Karpas-422 (cell line): ENCODE data around the gene SEMA3G. TPM values are rescaled to one million over a fixed set of nuclear protein-coding genes. Genes with fewer than 3 reads are reported as not detected.

ENCODE experiments used
- DNase-seq: peaks from one replicate; pipeline ENCODE4 v3.0.0-alpha.2; 2015
- H2AFZ ChIP-seq: fragments of 200-600 bp; sonication (generic); 2 replicates; pipeline ENCODE4 v1.6.1; 2014; ENCODE audit warnings: antibody characterized with exemption, low read length, mixed read lengths
- H3K27ac ChIP-seq: fragments of 200-600 bp; sonication (generic); 2 replicates; pipeline ENCODE4 v1.5.1; 2014; ENCODE audit warnings: mild to moderate bottlenecking, low read length, moderate library complexity
- H3K27me3 ChIP-seq: fragments of 200-600 bp; sonication (generic); 2 replicates; pipeline ENCODE4 v1.6.1; 2014; ENCODE audit warnings: low read length, mixed read lengths
- H3K36me3 ChIP-seq: fragments of 200-600 bp; sonication (generic); 2 replicates; pipeline ENCODE4 v1.6.1; 2014; ENCODE audit warnings: low read length, mixed read lengths; ENCODE audit not compliant: insufficient read depth
- H3K4me1 ChIP-seq: fragments of 200-600 bp; sonication (generic); 2 replicates; pipeline ENCODE4 v1.6.1; 2014; ENCODE audit warnings: mild to moderate bottlenecking, low read length, mixed read lengths
- H3K4me2 ChIP-seq: fragments of 200-600 bp; sonication (generic); 2 replicates; pipeline ENCODE4 v1.6.1; 2014; ENCODE audit warnings: low read length, low read depth, mild to moderate bottlenecking; ENCODE audit not compliant: poor library complexity, severe bottlenecking
- H3K4me3 ChIP-seq: fragments of 200-600 bp; sonication (generic); 2 replicates; pipeline ENCODE4 v1.5.1; 2014; ENCODE audit warnings: mild to moderate bottlenecking, antibody characterized with exemption, low read length, mixed read lengths
- H3K79me2 ChIP-seq: fragments of 200-600 bp; sonication (generic); 2 replicates; pipeline ENCODE4 v1.6.1; 2014; ENCODE audit warnings: mild to moderate bottlenecking, low read length, mixed read lengths
- H3K9ac ChIP-seq: fragments of 200-600 bp; sonication (generic); 2 replicates; pipeline ENCODE4 v1.6.0; 2014; ENCODE audit warnings: low read length
- H3K9me2 ChIP-seq: fragments of 200-600 bp; sonication (generic), shearing (Covaris generic); replicated peaks from 2 replicates; pipeline ENCODE4 v1.6.0; 2014; ENCODE audit warnings: mild to moderate bottlenecking, low read length, moderate library complexity; ENCODE audit not compliant: insufficient read depth
- H3K9me3 ChIP-seq: fragments of 300-700, 200-600 bp; sonication (generic); 2 replicates; pipeline ENCODE4 v1.6.1; 2014; ENCODE audit warnings: low read length, mixed read lengths
- H4K20me1 ChIP-seq: fragments of 200-600 bp; sonication (generic); 2 replicates; pipeline ENCODE4 v1.6.1; 2014; ENCODE audit warnings: mild to moderate bottlenecking, antibody characterized with exemption, low read length, low read depth; ENCODE audit not compliant: insufficient read depth
- total RNA-seq: library from RNA; depleted of rRNA; stranded (reverse); fragments of >200 nt; shearing (Covaris generic); gene quantifications from 2 replicates; pipeline ENCODE4 v1.2.3, GENCODE V29; 2014; ENCODE audit warnings: low replicate concordance

The SEMA3G gene
- total RNA-seq, 1 experiment from 2014 or later = not detected

DNA sequence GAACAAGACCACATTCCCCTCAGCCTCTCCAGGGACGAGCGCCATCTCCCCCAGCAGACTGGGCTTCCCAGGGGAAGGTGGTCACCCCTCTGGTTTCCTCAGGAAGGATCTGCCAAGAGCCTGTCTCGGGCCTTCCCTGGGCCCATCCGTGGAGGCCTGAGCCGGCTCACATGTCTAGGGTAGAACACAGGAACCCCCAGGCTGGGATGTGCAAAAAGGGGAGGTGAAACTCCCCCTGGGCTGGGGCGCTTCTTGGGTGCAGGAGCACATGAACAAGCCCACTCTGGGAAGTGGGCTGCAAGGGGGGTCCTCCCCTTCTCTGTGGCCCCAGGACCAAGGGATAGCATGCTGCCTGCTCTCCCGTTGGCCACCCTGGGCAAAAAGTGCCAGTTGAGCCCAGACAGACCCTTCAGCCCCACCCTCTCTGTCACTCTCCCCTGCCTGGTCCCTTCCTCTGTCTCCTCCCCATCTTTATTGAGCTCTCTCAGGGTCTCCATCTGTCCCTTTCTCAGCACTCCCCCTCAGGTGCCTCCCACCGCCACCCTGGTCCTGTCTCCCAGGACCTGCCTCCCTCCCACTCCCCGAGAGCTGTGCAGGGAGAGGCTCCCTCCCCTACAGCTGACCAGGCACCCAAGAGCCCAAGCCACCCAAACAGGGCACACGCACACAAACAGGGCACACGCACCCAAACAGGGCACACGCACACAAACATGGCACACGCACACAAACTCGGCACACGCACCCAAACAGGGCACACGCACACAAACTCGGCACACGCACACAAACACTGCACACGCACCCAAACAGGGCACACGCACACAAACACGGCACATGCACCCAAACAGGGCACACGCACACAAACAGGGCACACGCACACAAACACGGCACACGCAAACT is 864 bp downstream of the SEMA3G start:
- Histone ChIP-seq H3K4me3 (no peak overlapping the region), H3K9me2 (no peaks in the 10 kb centered on the region), H4K20me1 (no peaks in the 10 kb centered on the region), H3K9me3 (no peaks in the 10 kb centered on the region), H3K36me3 (no peaks in the 10 kb centered on the region), H2AFZ (no peak overlapping the region), H3K27ac (no peak overlapping the region), H3K9ac (no peak overlapping the region), H3K4me2 (peak overlapping the region; percentile 46), H3K4me1 (peaks cover 6% of the 10 kb centered on the region; the same call in 1 of the 2 replicates), H3K79me2 (no peaks in the 10 kb centered on the region), H3K27me3 (no peaks in the 10 kb centered on the region)
- DNase-seq = no peak

DNA sequence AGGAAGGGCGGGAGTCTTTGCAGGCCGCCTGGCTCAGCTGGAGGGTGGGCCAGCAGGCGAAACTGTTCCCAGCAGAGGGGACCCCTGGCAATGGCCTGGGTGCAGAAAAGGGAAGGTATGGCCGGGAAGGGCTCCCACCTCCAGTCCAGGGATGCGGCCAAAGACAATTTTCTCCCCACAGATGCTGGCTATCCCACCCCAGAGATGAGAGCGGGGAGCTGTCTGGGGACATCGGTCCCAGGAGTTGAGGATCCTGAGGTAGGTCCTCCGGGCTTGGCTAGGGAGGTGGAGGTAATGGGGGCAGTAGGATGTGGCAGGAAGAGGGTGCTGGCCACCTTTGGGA is 1.7 kb downstream of the SEMA3G start:
- Histone ChIP-seq H3K9ac (no peak overlapping the region), H3K4me2 (no peak overlapping the region)

DNA sequence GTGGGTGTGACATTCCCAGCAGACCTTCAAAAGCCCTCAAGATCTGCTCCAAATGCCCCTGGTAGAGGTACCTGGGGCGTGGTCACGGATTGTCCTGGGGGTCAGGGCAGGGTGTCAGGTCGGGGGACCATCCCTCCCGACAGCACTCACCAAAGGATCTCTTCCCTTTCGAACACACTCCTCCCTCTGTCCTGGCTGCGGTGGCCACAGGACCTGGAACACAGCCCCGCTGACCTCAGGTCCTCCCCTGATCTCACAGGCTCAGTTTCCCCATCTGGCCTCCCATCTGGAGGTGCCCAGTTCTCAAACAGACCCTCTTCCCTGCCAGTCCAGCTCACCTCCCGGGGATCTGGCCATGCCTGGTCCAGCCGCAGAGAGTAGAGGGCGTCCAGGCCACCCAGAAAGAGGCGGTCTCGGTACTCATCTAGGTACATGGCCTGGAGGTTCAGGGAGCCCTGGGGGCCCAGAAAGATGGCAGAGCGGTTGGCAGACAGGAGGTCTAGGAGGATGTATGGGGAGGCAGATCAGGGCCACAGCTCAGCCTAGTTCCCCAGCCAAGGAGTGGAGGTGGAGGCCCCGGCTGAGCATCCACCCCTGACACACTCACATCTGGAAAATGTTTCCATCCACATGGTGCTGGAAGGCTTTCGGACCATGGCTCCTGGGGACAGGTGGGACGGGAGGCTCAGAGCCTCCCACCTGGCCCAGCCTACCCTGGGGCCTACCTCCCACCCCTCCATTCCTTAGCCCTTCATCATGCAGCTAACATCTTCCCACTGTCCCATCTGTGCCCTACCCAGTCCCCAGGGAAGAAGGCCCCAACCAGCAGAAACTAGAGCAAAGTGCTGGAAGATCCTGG is 2.3 kb downstream of the SEMA3G start:
- H3K4me3 ChIP-seq = no peak overlapping the region
- no peak for DNase-seq
- H3K27me3 ChIP-seq = no peaks in the 10 kb centered on the region

More for the DNA sequence above, 1.7 kb downstream of the SEMA3G start:
- no peak for DNase-seq
- Histone ChIP-seq H3K9me2 (no peaks in the 10 kb centered on the region), H4K20me1 (no peaks in the 10 kb centered on the region), H3K27me3 (no peaks in the 10 kb centered on the region), H3K36me3 (no peaks in the 10 kb centered on the region), H3K27ac (no peak overlapping the region), H3K79me2 (no peaks in the 10 kb centered on the region), H3K9me3 (no peaks in the 10 kb centered on the region), H3K4me3 (no peak overlapping the region), H3K4me1 (peaks cover 6% of the 10 kb centered on the region; the same call in 1 of the 2 replicates), H2AFZ (no peak overlapping the region)

DNA sequence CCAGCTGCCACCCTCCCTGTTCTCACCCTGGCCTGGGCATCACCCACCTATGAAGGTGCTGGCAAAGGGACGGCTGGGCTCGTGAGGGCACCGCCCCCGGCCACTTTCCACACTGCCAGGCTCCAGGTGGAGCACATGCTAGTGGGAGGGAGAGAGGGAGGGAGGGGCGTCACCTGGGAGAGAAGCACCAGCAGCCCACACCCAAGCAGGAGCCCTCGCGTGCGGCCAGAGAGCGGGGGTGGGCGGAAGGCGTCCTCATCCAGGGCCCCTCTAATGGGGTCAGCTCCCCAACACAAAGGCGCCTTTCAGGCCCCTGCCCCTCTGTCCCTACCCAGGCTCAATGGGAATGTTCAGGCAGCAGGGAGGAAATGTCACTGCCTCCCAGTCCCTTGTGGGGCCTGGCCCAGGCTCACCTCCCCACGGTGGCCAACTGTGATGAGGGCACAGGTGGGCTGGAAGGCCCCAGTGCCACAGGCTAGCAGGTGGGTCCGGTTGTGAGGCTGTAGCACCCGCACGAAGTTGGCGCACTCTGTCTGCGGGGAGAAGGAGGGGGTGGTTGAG is 3.1 kb downstream of the SEMA3G start:
- DNase-seq = no peak
- Histone ChIP-seq H4K20me1 (no peaks in the 10 kb centered on the region), H3K9ac (no peak overlapping the region), H3K36me3 (no peaks in the 10 kb centered on the region), H3K4me2 (no peak overlapping the region), H2AFZ (no peak overlapping the region), H3K9me3 (no peaks in the 10 kb centered on the region), H3K4me3 (no peak overlapping the region), H3K79me2 (no peaks in the 10 kb centered on the region), H3K4me1 (peaks cover 6% of the 10 kb centered on the region; the same call in 1 of the 2 replicates), H3K9me2 (no peaks in the 10 kb centered on the region), H3K27ac (no peak overlapping the region), H3K27me3 (no peaks in the 10 kb centered on the region)

More for the DNA sequence above, 2.3 kb downstream of the SEMA3G start:
- Histone ChIP-seq H4K20me1 (no peaks in the 10 kb centered on the region), H2AFZ (no peak overlapping the region), H3K27ac (no peak overlapping the region), H3K9me3 (no peaks in the 10 kb centered on the region), H3K9ac (no peak overlapping the region), H3K4me2 (no peak overlapping the region), H3K36me3 (no peaks in the 10 kb centered on the region), H3K9me2 (no peaks in the 10 kb centered on the region), H3K4me1 (peaks cover 6% of the 10 kb centered on the region; the same call in 1 of the 2 replicates), H3K79me2 (no peaks in the 10 kb centered on the region)

DNA sequence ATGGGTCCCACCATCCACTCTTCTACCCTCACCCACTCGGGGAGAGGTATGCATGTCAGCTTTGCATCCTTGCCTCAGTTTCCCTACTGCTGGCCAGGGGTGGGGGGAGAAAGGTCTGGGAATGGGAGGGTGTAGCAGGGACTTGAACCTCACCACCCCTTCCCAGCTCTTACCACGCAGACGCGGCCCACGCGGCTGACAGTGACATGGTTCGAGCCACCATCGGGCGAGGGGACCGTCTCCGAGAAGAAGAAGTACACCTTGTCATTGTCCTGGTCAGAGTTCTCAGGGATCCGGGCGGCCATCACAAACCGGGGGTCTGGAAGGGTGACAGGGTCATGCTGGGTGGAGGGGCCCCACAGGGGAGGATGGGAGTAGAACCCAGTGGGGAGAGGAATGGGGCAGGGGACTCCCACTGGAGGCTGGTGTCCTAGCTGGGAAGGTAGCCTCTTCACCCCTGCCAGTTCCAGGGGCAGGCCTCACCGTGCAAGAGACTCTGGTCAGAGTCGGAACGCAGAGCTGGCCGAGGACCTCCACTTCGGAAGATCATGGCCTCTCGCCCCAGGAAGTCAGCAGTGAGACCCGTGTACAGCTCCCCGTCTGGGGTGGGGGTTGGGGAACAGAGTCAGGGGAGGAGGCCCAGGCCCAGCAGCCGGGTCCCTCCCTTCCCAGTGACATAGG is 3.7 kb downstream of the SEMA3G start:
- H3K9me3 ChIP-seq = no peaks in the 10 kb centered on the region
- H3K4me3 ChIP-seq = no peak overlapping the region
- H3K79me2 ChIP-seq = no peaks in the 10 kb centered on the region
- no peaks in the 10 kb centered on the region for H3K27me3 ChIP-seq
- no peak overlapping the region for H2AFZ ChIP-seq
- H3K27ac ChIP-seq = no peak overlapping the region
- peaks cover 6% of the 10 kb centered on the region; the same call in 1 of the 2 replicates for H3K4me1 ChIP-seq
- H3K9me2 ChIP-seq = no peaks in the 10 kb centered on the region
- H3K4me2 ChIP-seq = no peak overlapping the region
- no peaks in the 10 kb centered on the region for H3K36me3 ChIP-seq
- DNase-seq = no peak
- H3K9ac ChIP-seq = no peak overlapping the region
- H4K20me1 ChIP-seq = no peaks in the 10 kb centered on the region

DNA sequence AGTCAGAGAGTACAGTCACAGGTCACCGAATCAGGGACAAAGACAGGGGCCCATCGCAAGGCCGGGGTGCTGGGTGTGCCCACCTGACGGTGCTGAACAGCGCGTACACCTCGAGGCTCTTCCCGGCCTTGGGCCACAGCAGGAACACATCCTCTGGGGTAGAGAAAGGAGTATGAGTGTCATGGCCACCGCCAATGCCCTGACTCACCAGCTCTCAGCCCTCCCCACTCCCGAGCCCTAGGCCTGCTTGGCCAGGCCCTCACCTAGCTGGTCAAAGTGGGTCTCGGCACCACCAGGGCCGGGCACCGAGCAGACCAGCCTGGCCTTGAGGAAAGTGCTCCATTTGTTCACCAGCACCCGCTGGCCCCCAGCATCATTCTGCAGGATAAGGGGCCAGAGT is 4.2 kb downstream of the SEMA3G start:
- Histone ChIP-seq H3K27ac (no peak overlapping the region), H3K9me3 (no peaks in the 10 kb centered on the region), H3K4me2 (no peak overlapping the region), H2AFZ (no peak overlapping the region), H4K20me1 (no peaks in the 10 kb centered on the region), H3K4me3 (no peak overlapping the region), H3K9ac (no peak overlapping the region), H3K4me1 (peaks cover 6% of the 10 kb centered on the region; the same call in 1 of the 2 replicates), H3K79me2 (no peaks in the 10 kb centered on the region), H3K36me3 (no peaks in the 10 kb centered on the region), H3K9me2 (no peaks in the 10 kb centered on the region), H3K27me3 (no peaks in the 10 kb centered on the region)
- DNase-seq = no peak

DNA sequence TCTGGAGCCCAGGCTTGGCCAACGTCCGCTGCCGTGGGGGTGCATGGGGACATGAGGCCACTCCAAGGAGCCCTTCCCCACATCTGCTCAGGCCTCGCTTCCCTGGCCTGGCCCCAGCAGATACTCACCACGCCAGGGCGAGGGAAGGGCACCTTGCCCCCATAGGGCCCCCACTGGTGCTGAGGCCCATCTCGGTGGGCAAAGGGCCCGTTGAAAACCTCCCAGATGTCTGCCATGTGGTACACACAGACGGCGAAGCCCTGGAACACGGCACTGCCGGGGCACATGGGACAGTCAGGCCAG is 4.7 kb downstream of the SEMA3G start:
- Histone ChIP-seq H3K9me2 (no peaks in the 10 kb centered on the region), H3K4me3 (no peak overlapping the region), H3K4me1 (peaks cover 6% of the 10 kb centered on the region; the same call in 1 of the 2 replicates), H3K27me3 (no peaks in the 10 kb centered on the region), H3K36me3 (no peaks in the 10 kb centered on the region), H3K4me2 (no peak overlapping the region), H3K9me3 (no peaks in the 10 kb centered on the region), H4K20me1 (no peaks in the 10 kb centered on the region), H3K27ac (no peak overlapping the region), H3K79me2 (no peaks in the 10 kb centered on the region), H3K9ac (no peak overlapping the region), H2AFZ (no peak overlapping the region)
- no peak for DNase-seq
